Keratinocyte (primary cell): ENCODE data around the gene DCST1.

Experiments used
- EZH2 ChIP-seq: IDR thresholded peaks from one replicate; pipeline ENCODE4 v1.6.1; 2012; ENCODE audit warnings: inconsistent platforms, mild to moderate bottlenecking, low read length, moderate library complexity
- TF ChIP-seq, protein P1 (sequence below), 3 experiments: IDR thresholded peaks in 1 of 3; conservative IDR thresholded peaks in 1 of 3; optimal IDR thresholded peaks in 1 of 3; 2 replicates in 2 of 3; 3 replicates in 1 of 3; pipeline versions ENCODE3 to v1.5.1; 2011; ENCODE audit warnings: low read length in 3 of 3, mild to moderate bottlenecking in 3 of 3, moderate library complexity in 2 of 3, control low read depth in 1 of 3, inconsistent platforms in 1 of 3; ENCODE audit not compliant: insufficient read depth in 2 of 3; ENCODE audit errors: extremely low read depth in 1 of 3

DNA sequence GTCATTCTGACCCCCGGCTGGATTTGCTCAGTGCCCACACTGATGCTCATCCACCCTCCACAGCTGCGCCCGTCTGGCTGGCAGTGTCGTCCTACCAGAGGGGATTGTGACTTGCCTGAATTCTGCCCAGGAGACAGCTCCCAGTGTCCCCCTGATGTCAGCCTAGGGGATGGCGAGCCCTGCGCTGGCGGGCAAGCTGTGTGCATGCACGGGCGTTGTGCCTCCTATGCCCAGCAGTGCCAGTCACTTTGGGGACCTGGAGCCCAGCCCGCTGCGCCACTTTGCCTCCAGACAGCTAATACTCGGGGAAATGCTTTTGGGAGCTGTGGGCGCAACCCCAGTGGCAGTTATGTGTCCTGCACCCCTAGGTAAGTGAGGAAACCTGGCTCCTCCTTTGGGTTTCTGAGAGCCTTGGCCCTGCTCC, 24.2 kb downstream of the DCST1 start:
- no peak for TF ChIP-seq EZH2
- TF ChIP-seq, protein P1, sequence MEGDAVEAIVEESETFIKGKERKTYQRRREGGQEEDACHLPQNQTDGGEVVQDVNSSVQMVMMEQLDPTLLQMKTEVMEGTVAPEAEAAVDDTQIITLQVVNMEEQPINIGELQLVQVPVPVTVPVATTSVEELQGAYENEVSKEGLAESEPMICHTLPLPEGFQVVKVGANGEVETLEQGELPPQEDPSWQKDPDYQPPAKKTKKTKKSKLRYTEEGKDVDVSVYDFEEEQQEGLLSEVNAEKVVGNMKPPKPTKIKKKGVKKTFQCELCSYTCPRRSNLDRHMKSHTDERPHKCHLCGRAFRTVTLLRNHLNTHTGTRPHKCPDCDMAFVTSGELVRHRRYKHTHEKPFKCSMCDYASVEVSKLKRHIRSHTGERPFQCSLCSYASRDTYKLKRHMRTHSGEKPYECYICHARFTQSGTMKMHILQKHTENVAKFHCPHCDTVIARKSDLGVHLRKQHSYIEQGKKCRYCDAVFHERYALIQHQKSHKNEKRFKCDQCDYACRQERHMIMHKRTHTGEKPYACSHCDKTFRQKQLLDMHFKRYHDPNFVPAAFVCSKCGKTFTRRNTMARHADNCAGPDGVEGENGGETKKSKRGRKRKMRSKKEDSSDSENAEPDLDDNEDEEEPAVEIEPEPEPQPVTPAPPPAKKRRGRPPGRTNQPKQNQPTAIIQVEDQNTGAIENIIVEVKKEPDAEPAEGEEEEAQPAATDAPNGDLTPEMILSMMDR (optimal IDR thresholded peaks at IDR 0.05 in 1 of 3, IDR thresholded peaks at IDR 0.05 in 1 of 3, conservative IDR thresholded peaks at IDR 0.05 in 1 of 3; ENCODE audit: extremely low read depth in 1 of 3, insufficient read depth in 2 of 3, low read length in 3 of 3) = peak in 1 of 3 experiments; percentile 32
